ENCODE results near the gene RAB6B. TPM values are rescaled to one million over a fixed set of nuclear protein-coding genes. Genes with fewer than 3 reads are reported as not detected.

The RAB6B gene
- total and polyA plus RNA-seq, 8 donors: 1.6 to 9.2 (median 3.9) TPM

DNA sequence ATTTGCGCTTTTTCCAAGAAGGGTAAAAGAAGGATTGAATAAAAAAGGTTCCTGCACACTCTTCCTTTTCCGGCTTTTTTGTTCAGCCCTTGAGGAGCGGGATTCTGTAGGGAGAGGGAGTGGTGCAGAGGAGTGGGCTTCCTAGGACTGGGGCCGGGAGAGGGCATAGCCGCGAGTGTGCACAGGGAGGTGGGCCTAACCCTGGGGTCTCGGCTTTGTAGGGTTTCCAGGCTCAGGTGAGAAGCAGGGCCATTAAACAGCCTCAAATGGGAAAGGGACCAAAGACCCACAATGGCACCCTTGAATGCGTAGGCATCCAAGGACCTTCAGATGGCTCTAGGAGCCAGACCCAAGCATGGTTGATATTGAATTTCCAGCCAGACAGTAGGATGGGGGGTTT is 35.4 kb upstream of the RAB6B start:
- Histone ChIP-seq H3K4me3 (no peak overlapping the region), H3K4me1 (peaks cover 0 to 3% (median 0%) of the 10 kb centered on the region in 3 donors), H3K27ac (no peak overlapping the region), H3K27me3 (no peaks in the 10 kb centered on the region), H3K36me3 (no peaks in the 10 kb centered on the region), H3K9me3 (no peaks in the 10 kb centered on the region)
- 92 to 93% methylated on average over 8 of the region's 8 CpGs for WGBS, 2 donors
- DNase-seq (no peak), ATAC-seq (no peak), FAIRE-seq (no peak)
- intact Hi-C loops (cut with DNase I): loop anchor here in 1 of 3 donors (10.0 kb wide), 1 partner anchor 284 kb away; no protein-coding TSS in a partner anchor
- TF ChIP-seq, protein P1, sequence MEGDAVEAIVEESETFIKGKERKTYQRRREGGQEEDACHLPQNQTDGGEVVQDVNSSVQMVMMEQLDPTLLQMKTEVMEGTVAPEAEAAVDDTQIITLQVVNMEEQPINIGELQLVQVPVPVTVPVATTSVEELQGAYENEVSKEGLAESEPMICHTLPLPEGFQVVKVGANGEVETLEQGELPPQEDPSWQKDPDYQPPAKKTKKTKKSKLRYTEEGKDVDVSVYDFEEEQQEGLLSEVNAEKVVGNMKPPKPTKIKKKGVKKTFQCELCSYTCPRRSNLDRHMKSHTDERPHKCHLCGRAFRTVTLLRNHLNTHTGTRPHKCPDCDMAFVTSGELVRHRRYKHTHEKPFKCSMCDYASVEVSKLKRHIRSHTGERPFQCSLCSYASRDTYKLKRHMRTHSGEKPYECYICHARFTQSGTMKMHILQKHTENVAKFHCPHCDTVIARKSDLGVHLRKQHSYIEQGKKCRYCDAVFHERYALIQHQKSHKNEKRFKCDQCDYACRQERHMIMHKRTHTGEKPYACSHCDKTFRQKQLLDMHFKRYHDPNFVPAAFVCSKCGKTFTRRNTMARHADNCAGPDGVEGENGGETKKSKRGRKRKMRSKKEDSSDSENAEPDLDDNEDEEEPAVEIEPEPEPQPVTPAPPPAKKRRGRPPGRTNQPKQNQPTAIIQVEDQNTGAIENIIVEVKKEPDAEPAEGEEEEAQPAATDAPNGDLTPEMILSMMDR (IDR thresholded peaks at IDR 0.05): no peak

DNA sequence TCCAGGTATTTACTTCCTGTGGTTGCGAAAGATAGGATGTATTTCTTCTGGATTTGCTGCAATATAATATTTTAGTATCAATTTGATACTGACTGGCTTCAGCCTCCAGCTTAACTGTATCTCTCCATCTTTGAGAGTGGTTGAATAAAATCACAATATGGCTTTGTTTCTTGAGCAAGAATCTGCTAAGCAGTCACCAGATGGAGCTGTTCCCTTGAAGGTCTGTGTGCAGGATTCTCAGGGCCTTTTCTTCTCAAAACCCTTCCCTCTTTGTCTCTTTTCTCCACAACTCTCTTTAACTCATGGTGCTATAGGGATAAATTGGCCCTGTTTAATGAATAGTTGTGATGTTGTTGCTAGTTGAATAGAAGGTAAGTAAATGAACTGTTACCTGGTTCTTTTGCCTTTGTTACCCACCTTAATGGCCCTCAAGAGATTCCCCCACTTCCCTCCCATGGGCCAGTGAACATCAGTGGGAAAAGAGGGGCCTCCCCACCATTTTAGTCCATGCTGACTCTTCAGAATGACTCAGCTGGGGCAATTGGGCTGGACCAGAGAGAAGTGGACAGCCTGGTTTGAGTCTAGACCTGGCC is 34.8 kb upstream of the RAB6B start:
- Histone ChIP-seq H3K27ac (no peak overlapping the region), H3K27me3 (no peaks in the 10 kb centered on the region), H3K9me3 (no peaks in the 10 kb centered on the region), H3K4me3 (no peak overlapping the region), H3K36me3 (no peaks in the 10 kb centered on the region), H3K4me1 (peaks cover 0 to 3% (median 0%) of the 10 kb centered on the region in 3 donors)
- intact Hi-C loops (cut with DNase I): loop anchor here in 1 of 3 donors (10.0 kb wide), 1 partner anchor 284 kb away; no protein-coding TSS in a partner anchor
- FAIRE-seq (no peak), ATAC-seq (peak in 3 of 4 donors; percentile 37 to 60 (median 48)), DNase-seq (no peak)
- TF ChIP-seq, protein P1 (IDR thresholded peaks at IDR 0.05): peak in 3 of 4 donors; percentile 8 to 34 (median 16)
- WGBS, 2 donors: 76 to 89% methylated on average over 1 of the region's 1 CpG

DNA sequence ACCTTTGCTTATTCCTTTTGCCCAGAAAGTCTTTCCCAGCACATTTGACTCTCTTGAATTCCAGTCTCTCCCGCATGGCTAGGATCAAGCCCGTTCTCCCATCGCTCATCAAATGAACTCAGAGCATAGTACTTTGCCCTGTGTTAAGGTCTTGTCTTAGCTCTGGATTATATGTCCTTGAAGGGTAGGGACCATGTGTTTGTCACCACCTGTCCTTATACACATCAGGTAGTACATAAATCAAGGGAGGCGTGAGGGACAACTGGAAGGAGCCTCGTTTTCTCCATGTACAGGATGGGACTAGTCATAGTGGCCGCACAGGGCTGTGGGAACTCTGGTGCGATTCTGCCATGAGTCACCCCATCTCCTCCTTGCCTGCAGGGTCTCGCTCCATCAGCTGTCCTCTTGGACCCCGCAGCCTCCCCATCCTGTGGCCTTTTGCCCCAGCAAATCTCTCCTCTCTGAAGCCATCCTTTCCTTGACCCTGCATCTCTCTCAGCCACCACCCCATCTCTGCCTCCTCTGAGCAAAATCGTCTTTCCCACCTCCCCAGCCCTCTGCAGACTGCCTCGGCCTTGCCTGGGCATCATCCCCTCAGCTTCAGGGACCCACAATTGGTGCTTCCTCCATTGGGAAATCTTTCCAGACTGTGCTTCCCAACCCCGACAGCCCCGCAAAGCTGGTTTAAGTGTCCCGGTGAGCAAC is 33.4 kb upstream of the RAB6B start:
- Histone ChIP-seq H3K36me3 (no peaks in the 10 kb centered on the region), H3K4me3 (no peak overlapping the region), H3K4me1 (peaks cover 0 to 3% (median 0%) of the 10 kb centered on the region in 3 donors), H3K9me3 (no peaks in the 10 kb centered on the region), H3K27me3 (no peaks in the 10 kb centered on the region), H3K27ac (no peak overlapping the region)
- WGBS, 2 donors: 68 to 77% methylated on average over 14 of the region's 14 CpGs
- TF ChIP-seq, protein P1 (IDR thresholded peaks at IDR 0.05): no peak
- DNase-seq (no peak), ATAC-seq (no peak), FAIRE-seq (no peak)
- intact Hi-C loops (cut with DNase I): loop anchor here in 1 of 3 donors (5.0 kb wide), 1 partner anchor 107 kb away; no protein-coding TSS in a partner anchor

DNA sequence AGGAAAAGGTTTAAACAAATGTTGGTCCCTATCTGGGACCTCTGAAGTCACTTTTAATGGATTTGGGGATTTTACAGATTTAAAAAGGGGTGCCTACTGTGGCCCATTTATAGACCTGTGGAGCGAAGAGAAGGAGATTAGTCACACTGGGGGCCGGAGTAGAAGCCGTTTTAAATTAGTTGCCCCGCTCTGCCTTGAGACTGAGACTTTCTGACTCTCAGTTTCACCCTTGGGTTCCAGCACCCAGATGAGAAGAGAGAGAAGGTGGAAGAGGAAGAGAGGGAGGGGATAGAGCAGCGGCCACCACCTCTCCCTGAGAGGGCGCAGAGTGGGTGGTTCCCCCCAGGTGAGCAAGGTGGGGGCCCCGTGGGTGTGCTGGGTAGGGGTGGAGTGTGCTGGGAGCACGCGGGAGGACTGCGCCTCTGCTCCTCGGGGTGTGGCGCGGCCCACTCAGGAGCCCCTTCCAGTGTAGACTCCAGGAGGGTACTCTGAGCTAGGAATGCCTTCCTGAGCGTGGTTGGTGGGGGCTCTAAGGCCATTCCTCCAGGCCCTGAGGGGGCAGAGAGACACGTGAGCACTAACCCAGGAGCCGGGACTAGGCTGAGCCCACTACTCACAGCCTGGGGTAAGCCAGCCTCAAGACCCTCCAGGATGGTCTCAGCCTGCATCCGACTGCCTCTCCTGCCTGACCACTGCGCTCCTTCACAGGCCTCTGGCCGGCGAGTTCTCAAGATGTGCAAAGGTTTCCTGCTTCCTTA is 32.6 kb upstream of the RAB6B start:
- Histone ChIP-seq H3K4me1 (peaks cover 0 to 3% (median 0%) of the 10 kb centered on the region in 3 donors), H3K36me3 (no peaks in the 10 kb centered on the region), H3K27me3 (no peaks in the 10 kb centered on the region), H3K4me3 (peak overlapping the region in 1 of 4 donors; percentile 55), H3K9me3 (no peaks in the 10 kb centered on the region), H3K27ac (no peak overlapping the region)
- TF ChIP-seq, protein P1 (IDR thresholded peaks at IDR 0.05): no peak
- FAIRE-seq (no peak), ATAC-seq (no peak), DNase-seq (no peak)
- WGBS, 2 donors: 71 to 77% methylated on average over 19 to 20 of the region's 20 CpGs
- intact Hi-C loops (cut with DNase I): loop anchor here in 1 of 3 donors (5.0 kb wide), 1 partner anchor 106 kb away; no protein-coding TSS in a partner anchor
